ENCODE measurements around the gene CIC.

CIC gene

DNA sequence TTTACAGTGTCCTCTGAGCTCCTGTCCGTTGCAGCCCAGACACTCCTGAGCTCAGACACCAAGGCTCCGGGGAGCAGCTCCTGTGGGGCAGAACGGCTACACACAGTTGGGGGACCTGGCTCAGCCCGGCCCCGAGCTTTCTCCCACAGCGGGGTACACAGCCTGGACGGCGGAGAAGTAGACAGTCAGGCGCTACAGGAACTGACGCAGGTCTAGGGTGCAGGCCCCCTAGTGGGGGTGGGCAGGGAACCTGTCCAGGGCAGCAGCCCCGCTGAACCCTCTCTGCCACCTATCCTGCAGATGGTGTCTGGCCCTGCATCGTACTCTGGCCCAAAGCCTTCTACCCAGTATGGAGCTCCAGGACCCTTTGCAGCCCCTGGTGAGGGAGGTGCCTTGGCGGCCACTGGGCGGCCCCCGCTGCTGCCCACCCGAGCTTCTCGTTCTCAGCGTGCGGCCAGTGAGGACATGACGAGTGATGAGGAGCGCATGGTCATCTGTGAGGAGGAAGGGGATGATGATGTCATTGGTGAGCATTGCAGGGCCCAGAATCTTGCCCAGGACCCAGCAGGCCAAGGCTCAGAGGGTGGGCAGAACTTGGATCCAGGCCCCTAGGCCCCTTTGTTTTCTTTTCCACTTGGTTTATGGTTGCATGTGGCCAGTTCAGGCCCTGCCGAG is 20.0 kb downstream of the CIC start:
- DNase-seq (ENCODE audit: low spot score): no peak

GRCh38 chr19:42289556-42290041 is 20.5 kb downstream of the CIC start:
- no peak for DNase-seq (ENCODE audit: low spot score)

DNA sequence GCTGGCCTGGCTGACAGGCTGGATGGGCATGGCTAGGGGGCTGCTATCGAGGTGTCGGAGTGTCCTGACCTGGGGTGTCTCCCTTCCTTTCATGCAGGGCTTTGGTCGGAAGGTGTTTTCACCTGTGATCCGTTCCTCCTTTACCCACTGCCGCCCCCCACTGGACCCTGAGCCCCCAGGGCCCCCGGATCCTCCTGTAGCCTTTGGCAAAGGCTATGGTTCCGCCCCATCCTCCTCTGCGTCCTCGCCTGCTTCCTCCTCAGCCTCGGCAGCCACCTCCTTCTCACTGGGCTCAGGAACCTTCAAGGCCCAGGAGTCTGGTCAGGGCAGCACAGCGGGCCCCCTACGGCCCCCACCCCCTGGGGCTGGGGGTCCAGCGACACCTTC is 21.1 kb downstream of the CIC start:
- no peak for DNase-seq (ENCODE audit: low spot score)

DNA sequence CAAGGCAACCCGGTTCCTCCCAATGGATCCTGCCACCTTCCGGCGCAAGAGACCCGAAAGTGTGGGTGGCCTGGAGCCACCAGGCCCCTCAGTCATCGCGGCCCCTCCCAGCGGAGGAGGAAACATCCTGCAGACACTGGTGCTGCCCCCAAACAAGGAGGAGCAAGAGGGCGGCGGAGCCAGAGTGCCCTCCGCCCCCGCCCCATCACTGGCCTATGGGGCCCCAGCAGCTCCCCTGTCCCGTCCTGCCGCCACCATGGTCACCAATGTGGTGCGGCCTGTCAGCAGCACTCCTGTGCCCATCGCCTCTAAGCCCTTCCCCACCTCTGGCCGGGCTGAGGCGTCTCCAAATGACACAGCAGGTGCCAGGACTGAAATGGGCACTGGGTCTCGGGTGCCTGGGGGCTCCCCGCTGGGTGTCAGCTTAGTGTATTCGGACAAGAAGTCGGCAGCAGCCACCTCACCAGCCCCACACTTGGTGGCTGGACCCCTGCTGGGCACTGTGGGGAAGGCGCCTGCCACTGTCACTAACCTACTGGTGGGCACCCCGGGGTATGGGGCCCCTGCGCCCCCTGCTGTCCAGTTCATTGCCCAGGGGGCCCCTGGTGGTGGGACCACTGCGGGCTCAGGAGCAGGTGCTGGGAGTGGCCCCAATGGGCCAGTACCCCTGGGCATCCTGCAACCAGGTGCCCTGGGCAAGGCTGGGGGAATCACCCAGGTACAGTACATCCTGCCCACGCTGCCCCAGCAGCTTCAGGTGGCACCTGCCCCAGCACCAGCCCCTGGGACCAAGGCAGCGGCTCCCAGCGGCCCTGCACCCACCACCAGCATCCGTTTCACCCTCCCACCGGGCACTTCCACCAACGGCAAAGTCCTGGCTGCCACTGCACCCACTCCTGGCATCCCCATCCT is 21.7 kb downstream of the CIC start:
- peak; percentile 62 for DNase-seq (ENCODE audit: low spot score)

DNA sequence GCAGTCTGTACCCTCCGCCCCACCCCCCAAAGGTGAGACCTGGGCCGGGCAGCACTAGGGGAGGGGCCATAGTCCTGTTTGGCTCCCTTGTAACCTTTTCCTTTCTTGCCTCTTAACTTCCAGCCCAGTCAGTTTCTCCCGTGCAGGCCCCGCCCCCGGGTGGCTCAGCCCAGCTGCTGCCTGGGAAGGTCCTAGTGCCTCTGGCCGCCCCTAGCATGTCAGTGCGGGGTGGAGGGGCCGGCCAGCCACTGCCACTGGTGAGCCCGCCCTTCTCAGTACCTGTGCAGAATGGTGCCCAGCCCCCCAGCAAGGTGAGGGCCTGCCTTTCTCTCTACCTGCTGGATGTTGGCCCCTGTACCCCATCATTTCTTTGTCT is 22.4 kb downstream of the CIC start:
- DNase-seq (ENCODE audit: low spot score): no peak

- no peak for DNase-seq (ENCODE audit: low spot score)
Measured at GRCh38 chr19:42292042-42292960, 23.2 kb downstream of the CIC start.

- no peak for DNase-seq (ENCODE audit: low spot score)
Measured at GRCh38 chr19:42292963-42293362, 23.9 kb downstream of the CIC start.

GRCh38 chr19:42293540-42293939 is 24.5 kb downstream of the CIC start:
- no peak for DNase-seq (ENCODE audit: low spot score)

GRCh38 chr19:42293948-42294347 is 24.9 kb downstream of the CIC start:
- no peak for DNase-seq (ENCODE audit: low spot score)

- no peak for DNase-seq (ENCODE audit: low spot score)
Measured at GRCh38 chr19:42294471-42295137, 25.6 kb downstream of the CIC start.

DNA sequence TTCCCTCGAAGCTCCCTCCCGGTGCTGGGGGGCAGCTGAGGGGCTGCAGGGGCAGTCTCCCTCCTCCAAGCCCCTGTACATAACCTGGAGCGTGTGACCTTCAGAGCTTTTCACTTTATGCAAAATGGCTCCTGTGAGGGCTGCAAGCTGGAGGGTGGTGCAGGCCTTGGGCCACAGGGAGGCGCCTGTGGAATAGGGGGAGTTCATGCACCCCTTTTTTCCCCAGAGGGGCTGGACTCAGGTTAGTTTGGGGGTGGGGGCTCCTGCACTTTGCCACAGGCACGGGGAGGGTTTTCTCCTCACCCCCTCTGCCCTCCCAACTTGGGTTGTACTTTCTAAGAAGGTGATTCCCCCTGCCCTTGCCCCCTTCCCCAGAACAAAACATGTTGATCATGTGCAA is 26.3 kb downstream of the CIC start:
- DNase-seq (ENCODE audit: low spot score): no peak

- peak; percentile 80 for DNase-seq (ENCODE audit: low spot score)
Measured at GRCh38 chr19:42295831-42296525, 26.9 kb downstream of the CIC start.

DNA sequence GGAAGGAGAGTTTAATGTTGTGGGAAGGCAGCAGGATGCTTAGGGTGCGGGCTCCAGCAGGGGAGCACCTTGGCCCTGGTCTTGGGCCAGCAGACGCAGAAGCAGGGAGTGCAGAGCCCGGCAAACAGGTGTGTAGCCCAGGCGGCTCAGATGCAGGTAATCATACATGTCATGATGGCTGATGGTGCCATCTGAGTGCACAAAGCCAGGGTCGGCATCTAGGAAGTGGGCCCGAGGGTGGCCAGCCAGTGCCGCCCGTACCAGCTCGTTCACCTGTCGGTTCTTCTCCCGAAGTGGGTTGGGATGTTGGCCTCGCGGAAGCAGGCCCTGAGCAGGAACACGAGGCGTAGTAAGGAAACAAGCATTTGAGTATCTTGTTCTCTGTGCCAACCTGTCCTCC is 28.0 kb downstream of the CIC start:
- DNase-seq (ENCODE audit: low spot score): no peak

- no peak for DNase-seq (ENCODE audit: low spot score)
Measured at GRCh38 chr19:42301646-42302203, 32.7 kb downstream of the CIC start, which contains the start of gene PRR19. PRR19 (plus strand) TSS chr19:42302132; CDS start chr19:42309585, 7,453 bp downstream.

GRCh38 chr19:42303101-42303464 is 34.0 kb downstream of the CIC start:
- DNase-seq (ENCODE audit: low spot score): no peak

- DNase-seq (ENCODE audit: low spot score): no peak
Measured at GRCh38 chr19:42303876-42304275, 34.8 kb downstream of the CIC start.

DNA sequence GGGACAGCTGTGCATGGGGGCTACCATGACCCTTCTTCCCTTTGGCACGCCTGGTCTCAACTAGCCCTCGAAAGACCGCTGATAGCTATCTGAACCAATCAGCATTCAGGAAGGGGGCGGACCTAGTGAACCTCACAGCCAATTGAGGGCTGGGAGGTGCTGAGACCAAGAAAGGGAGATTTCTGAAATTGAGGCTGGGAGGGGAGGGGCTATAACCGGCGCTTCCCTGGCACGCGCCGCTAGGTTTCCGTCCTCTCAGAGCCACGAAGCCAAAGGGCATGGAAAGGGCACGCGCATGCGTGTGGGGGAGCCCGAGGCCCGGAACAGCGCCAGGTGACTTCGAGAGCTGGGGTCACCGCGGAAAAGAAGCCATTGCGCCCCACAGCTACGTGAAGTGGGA is 37.6 kb downstream of the CIC start:
- no peak for DNase-seq (ENCODE audit: low spot score)

GRCh38 chr19:42309686-42310085 is 40.6 kb downstream of the CIC start:
- DNase-seq (ENCODE audit: low spot score): no peak

DNA sequence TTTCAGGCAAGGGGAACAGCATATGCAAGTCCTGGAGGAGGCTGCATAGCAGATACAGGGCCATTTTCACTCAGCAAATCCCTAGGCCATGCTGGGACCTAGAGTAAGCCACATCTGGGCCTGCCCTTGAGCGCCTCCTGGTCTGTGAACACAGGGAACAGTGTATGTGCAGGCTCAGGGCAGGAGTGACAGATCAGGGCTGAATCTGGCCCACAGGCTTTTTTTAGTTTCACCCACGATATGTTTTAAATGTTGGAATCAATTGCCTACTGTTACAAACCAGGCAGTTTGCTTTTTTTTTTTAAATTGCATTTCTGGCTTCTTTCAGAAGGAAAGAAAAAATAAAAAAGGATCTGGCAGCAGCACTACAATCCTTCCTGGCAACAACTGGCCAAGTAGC is 42.6 kb downstream of the CIC start:
- DNase-seq (ENCODE audit: low spot score): no peak

DNA sequence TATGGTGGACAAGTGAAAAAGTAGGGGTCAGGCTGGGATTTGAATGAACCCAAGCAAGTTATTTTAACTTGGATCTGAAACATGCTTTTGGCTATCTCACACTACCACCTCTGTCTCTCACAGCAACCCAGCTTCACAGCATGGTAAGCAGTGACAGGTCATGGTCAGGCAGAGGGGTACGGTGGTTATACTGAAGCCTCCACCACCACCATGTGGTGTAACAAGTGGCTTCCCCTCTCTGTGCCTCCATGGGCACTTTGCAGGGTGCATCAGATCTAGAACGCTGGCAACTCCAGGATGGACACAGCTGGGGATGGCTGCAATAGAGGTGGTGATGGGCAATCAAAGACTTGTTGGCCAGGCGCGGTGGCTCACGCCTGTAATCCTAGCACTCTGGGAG is 43.3 kb downstream of the CIC start:
- DNase-seq (ENCODE audit: low spot score): no peak
